Mesothelial cell of epicardium (in vitro differentiated cells): Measurements from ENCODE around the gene NXPE2. TPM values are rescaled to one million over a fixed set of nuclear protein-coding genes. Genes with fewer than 3 reads are reported as not detected.

ENCODE experiments used
- DNase-seq, 2 experiments: peaks; one replicate each; pipeline ENCODE4 v3.0.0; 2021; ENCODE audit warnings: low spot score in 2 of 2; ENCODE audit not compliant: unreplicated experiment in 2 of 2
- H3K27ac Mint-ChIP-seq: 2 replicates; pipeline ENCODE4 v1.8.0; 2021; ENCODE audit warnings: mixed read lengths
- H3K27me3 Mint-ChIP-seq: 2 replicates; pipeline ENCODE4 v1.8.0; 2021; ENCODE audit warnings: low read depth, mixed read lengths
- H3K36me3 Mint-ChIP-seq: 2 replicates; pipeline ENCODE4 v1.8.0; 2021; ENCODE audit warnings: mixed read lengths
- H3K4me1 Mint-ChIP-seq: 2 replicates; pipeline ENCODE4 v1.8.0; 2021; ENCODE audit warnings: mixed read lengths
- H3K4me3 Mint-ChIP-seq: 2 replicates; pipeline ENCODE4 v1.8.0; 2021; ENCODE audit warnings: mild to moderate bottlenecking, moderate library complexity, mixed read lengths
- H3K9me3 Mint-ChIP-seq: 2 replicates; pipeline ENCODE4 v1.8.0; 2021; ENCODE audit warnings: mixed read lengths
- CTCF ChIP-seq: fragments of 200-600 bp; sonication (generic); IDR thresholded peaks from one replicate; pipeline ENCODE4 v1.5.0; 2021; ENCODE audit warnings: antibody characterized with exemption; ENCODE audit not compliant: unreplicated experiment
- total RNA-seq: library from RNA; stranded (reverse); gene quantifications from 3 replicates; pipeline ENCODE4 v1.2.1, GENCODE V29; 2021

The NXPE2 gene
- total RNA-seq, 1 donor from 2014 or later = 0.34 TPM

- no peaks in the 10 kb centered on the region for H3K4me1 Mint-ChIP-seq
- no peak for DNase-seq
Observed at GRCh38 chr11:114664641-114665040, 13.7 kb upstream of the NXPE2 start.

GRCh38 chr11:114666760-114667159, 11.6 kb upstream of the NXPE2 start:
- Mint-ChIP-seq H3K27ac (no peak overlapping the region), H3K9me3 (peaks cover 13% of the 10 kb centered on the region), H3K4me3 (no peak overlapping the region), H3K4me1 (no peaks in the 10 kb centered on the region), H3K27me3 (peaks cover 1% of the 10 kb centered on the region), H3K36me3 (no peaks in the 10 kb centered on the region)
- TF ChIP-seq CTCF = no peak
- DNase-seq = no peak

More at GRCh38 chr11:114664641-114665040, 13.7 kb upstream of the NXPE2 start:
- no peak for TF ChIP-seq CTCF
- peaks cover 1% of the 10 kb centered on the region for H3K27me3 Mint-ChIP-seq
- H3K27ac Mint-ChIP-seq = no peak overlapping the region
- H3K9me3 Mint-ChIP-seq = no peaks in the 10 kb centered on the region
- H3K4me3 Mint-ChIP-seq = no peak overlapping the region
- no peaks in the 10 kb centered on the region for H3K36me3 Mint-ChIP-seq

GRCh38 chr11:114668109-114668508, 10.2 kb upstream of the NXPE2 start:
- Mint-ChIP-seq H3K4me3 (no peak overlapping the region), H3K36me3 (no peaks in the 10 kb centered on the region), H3K4me1 (no peaks in the 10 kb centered on the region), H3K27ac (no peak overlapping the region), H3K27me3 (peaks cover 1% of the 10 kb centered on the region), H3K9me3 (peaks cover 18% of the 10 kb centered on the region)
- no peak for TF ChIP-seq CTCF
- no peak for DNase-seq

GRCh38 chr11:114673661-114674060, 4.7 kb upstream of the NXPE2 start:
- no peak overlapping the region for H3K4me3 Mint-ChIP-seq
- H3K9me3 Mint-ChIP-seq = peaks cover 24% of the 10 kb centered on the region
- H3K27me3 Mint-ChIP-seq = no peaks in the 10 kb centered on the region
- DNase-seq = no peak
- H3K4me1 Mint-ChIP-seq = no peaks in the 10 kb centered on the region
- H3K27ac Mint-ChIP-seq = no peak overlapping the region
- H3K36me3 Mint-ChIP-seq = no peaks in the 10 kb centered on the region
- TF ChIP-seq CTCF = no peak

GRCh38 chr11:114679505-114679904, 1.2 kb downstream of the NXPE2 start:
- DNase-seq = no peak
- Mint-ChIP-seq H3K36me3 (peaks cover 6% of the 10 kb centered on the region), H3K4me1 (no peaks in the 10 kb centered on the region), H3K27me3 (no peaks in the 10 kb centered on the region), H3K9me3 (peaks cover 34% of the 10 kb centered on the region), H3K4me3 (no peak overlapping the region), H3K27ac (no peak overlapping the region)
- TF ChIP-seq CTCF = no peak

- no peaks in the 10 kb centered on the region for H3K4me1 Mint-ChIP-seq
- no peak for DNase-seq
- peaks cover 56% of the 10 kb centered on the region for H3K9me3 Mint-ChIP-seq
- no peak overlapping the region for H3K4me3 Mint-ChIP-seq
- peaks cover 6% of the 10 kb centered on the region for H3K36me3 Mint-ChIP-seq
- no peaks in the 10 kb centered on the region for H3K27me3 Mint-ChIP-seq
- no peak overlapping the region for H3K27ac Mint-ChIP-seq
- TF ChIP-seq CTCF = no peak
Observed at GRCh38 chr11:114683007-114683406, 4.7 kb downstream of the NXPE2 start.
